PC-3 (cell line): ENCODE measurements around the gene SLC35F1. TPM values are rescaled to one million over a fixed set of nuclear protein-coding genes. Genes with fewer than 3 reads are reported as not detected.

ENCODE experiments used
- ATAC-seq: fragments of 200-7000 bp; cut with Tn5 transposase; 2 replicates; pipeline ENCODE4 v1.9.1; 2020; ENCODE audit warnings: mild to moderate bottlenecking, moderate library complexity
- BruUV-seq: library from RNA; stranded (reverse); fragments of 400-500 nt; replicated peaks from 2 replicates; lab custom pipeline; 2021; lab: Mats Ljungman, UMichigan
- CTCF ChIA-PET: fragments of 300-600 bp; sonication (Branson Sonifier 250); formaldehyde crosslinking; loops from one replicate; lab custom pipeline; 2022; ENCODE audit warnings: antibody characterized with exemption; lab: Charles Lee
- POLR2A ChIA-PET: fragments of 300-600 bp; sonication (Branson Sonifier 250); formaldehyde crosslinking; loops from one replicate; lab custom pipeline; 2022; ENCODE audit warnings: antibody characterized with exemption; ENCODE audit not compliant: unreplicated experiment; lab: Charles Lee
- DNase-seq: peaks from one replicate; pipeline ENCODE4 v3.0.0-alpha.2; 2015
- H2AFZ ChIP-seq: fragments of 300-600 bp; sonication (generic); 2 replicates; pipeline ENCODE4 v1.6.0; 2016; ENCODE audit warnings: antibody characterized with exemption, low read length
- H3F3A ChIP-seq: fragments of 300-600 bp; sonication (generic); one replicate; pipeline ENCODE4 v1.6.0; 2017; ENCODE audit warnings: antibody characterized with exemption, low read length, control low read depth, mild to moderate bottlenecking; ENCODE audit not compliant: unreplicated experiment
- H3K27ac ChIP-seq: fragments of 300-600 bp; sonication (generic); 2 replicates; pipeline ENCODE4 v1.5.1; 2016; ENCODE audit warnings: mild to moderate bottlenecking, low read length
- H3K27me3 ChIP-seq: fragments of 300-600 bp; sonication (generic); 2 replicates; pipeline ENCODE4 v1.6.1; 2016; ENCODE audit warnings: low read length, mixed read lengths
- H3K36me3 ChIP-seq: fragments of 300-600 bp; sonication (generic); 2 replicates; pipeline ENCODE4 v1.6.1; 2016; ENCODE audit warnings: low read depth, mixed run types, low read length, mixed read lengths
- H3K4me1 ChIP-seq: fragments of 300-600 bp; sonication (generic); 2 replicates; pipeline ENCODE4 v1.5.1; 2016; ENCODE audit warnings: low read length; ENCODE audit not compliant: insufficient read depth
- H3K4me2 ChIP-seq: fragments of 300-600 bp; sonication (generic); 2 replicates; pipeline ENCODE4 v1.6.0; 2016; ENCODE audit warnings: low read length
- H3K4me3 ChIP-seq: fragments of 300-600 bp; sonication (generic); 2 replicates; pipeline ENCODE4 v1.5.1; 2016; ENCODE audit warnings: mild to moderate bottlenecking, low read length, mixed read lengths
- H3K79me2 ChIP-seq: fragments of 300-600 bp; sonication (generic); 2 replicates; pipeline ENCODE4 v1.6.1; 2017; ENCODE audit warnings: low read length, mixed read lengths
- H3K9ac ChIP-seq: fragments of 300-600 bp; sonication (generic); 2 replicates; pipeline ENCODE4 v1.6.0; 2016; ENCODE audit warnings: mild to moderate bottlenecking, low read length
- H3K9me2 ChIP-seq: fragments of 300-600 bp; sonication (generic); replicated peaks from 2 replicates; pipeline ENCODE4 v1.6.1; 2016; ENCODE audit warnings: mixed run types, low read length, mixed read lengths
- H3K9me3 ChIP-seq: fragments of 300-600 bp; sonication (generic); 2 replicates; pipeline ENCODE4 v1.6.1; 2016; ENCODE audit warnings: low read length, mixed read lengths
- H4K20me1 ChIP-seq: fragments of 300-600 bp; sonication (generic); 2 replicates; pipeline ENCODE4 v1.6.1; 2016; ENCODE audit warnings: low read length, mixed read lengths
- EZH2 ChIP-seq: fragments of 300-600 bp; sonication (generic); IDR thresholded peaks from one replicate; pipeline ENCODE4 v1.6.1; 2017; ENCODE audit warnings: antibody characterized with exemption, mild to moderate bottlenecking, low read length; ENCODE audit not compliant: unreplicated experiment
- EZH2phosphoT487 ChIP-seq: fragments of 300-600 bp; sonication (generic); IDR thresholded peaks from 2 replicates; pipeline ENCODE4 v1.6.1; 2018; ENCODE audit warnings: mild to moderate bottlenecking, antibody characterized with exemption, low read length, borderline replicate concordance
- intact Hi-C: fragments of 100-400 bp; cut with micrococcal nuclease; formaldehyde crosslinking; loops from 2 replicates; pipeline ENCODE4 v1.9.0; 2023
- total RNA-seq: library from RNA; depleted of rRNA; stranded (reverse); fragments of >200 nt; gene quantifications from 2 replicates; pipeline ENCODE4 v1.2.3, GENCODE V29; 2014
- TF ChIP-seq, protein P1 (sequence below): fragments of 300-600 bp; sonication (generic); conservative IDR thresholded peaks from 2 replicates; pipeline ENCODE4 v1.5.1; 2017; ENCODE audit warnings: antibody characterized with exemption, low read depth, mild to moderate bottlenecking, low read length

The SLC35F1 gene
- total RNA-seq, 1 experiment from 2014 or later = not detected

DNA sequence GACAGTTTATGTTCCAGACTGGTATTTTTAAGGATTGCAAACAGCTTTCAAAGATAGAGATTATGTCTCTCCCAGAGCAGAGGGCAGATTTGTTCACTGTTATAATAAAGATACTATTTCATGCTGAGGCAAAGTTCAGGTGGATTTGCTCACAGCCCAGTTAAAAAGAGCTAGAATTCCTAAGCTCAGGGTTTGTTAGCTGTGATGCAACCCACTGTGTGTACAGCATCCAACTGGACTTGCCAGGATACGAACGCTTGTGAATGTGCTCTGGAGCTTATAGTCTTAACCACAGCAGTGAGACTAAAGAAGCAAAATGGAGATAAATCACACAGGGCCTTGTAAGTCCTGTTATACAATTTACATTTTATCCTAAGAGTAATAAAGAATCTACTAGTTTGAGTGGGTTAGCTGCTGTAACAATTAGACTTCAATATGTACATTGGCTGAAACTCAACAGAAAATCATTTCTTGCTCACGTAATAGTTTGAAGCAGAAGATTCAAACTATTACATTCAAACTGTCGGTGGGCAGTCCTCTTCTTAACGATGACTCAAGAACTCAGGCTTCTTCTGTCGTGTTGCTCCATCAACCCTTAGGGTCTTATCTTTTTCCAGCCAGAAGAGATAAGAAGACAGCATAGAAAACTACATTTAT lies 437.1 kb downstream of the SLC35F1 start:
- no peak for DNase-seq
- no peaks in the 10 kb centered on the region for H3K79me2 ChIP-seq
- no peaks in the 10 kb centered on the region for H4K20me1 ChIP-seq
- no peak overlapping the region for H3K4me2 ChIP-seq
- no peak overlapping the region for H3K9ac ChIP-seq
- BruUV-seq = no TSS peak
- no peaks in the 10 kb centered on the region for H3F3A ChIP-seq
- no peak overlapping the region for H3K27ac ChIP-seq
- no peak overlapping the region for H3K4me3 ChIP-seq
- H3K9me2 ChIP-seq = no peaks in the 10 kb centered on the region
- ChIA-PET CTCF (no interaction called here), POLR2A (interaction anchor here (0.7 kb wide), 1 partner anchor 10 kb away, joined by 6 read pairs; no protein-coding TSS in a partner anchor)
- H3K36me3 ChIP-seq = no peaks in the 10 kb centered on the region
- H3K9me3 ChIP-seq = no peaks in the 10 kb centered on the region
- intact Hi-C loops = no loop called here
- no peak overlapping the region for H2AFZ ChIP-seq
- ATAC-seq = no peak
- H3K27me3 ChIP-seq = no peaks in the 10 kb centered on the region
- H3K4me1 ChIP-seq = no peaks in the 10 kb centered on the region
- TF ChIP-seq, protein P1, sequence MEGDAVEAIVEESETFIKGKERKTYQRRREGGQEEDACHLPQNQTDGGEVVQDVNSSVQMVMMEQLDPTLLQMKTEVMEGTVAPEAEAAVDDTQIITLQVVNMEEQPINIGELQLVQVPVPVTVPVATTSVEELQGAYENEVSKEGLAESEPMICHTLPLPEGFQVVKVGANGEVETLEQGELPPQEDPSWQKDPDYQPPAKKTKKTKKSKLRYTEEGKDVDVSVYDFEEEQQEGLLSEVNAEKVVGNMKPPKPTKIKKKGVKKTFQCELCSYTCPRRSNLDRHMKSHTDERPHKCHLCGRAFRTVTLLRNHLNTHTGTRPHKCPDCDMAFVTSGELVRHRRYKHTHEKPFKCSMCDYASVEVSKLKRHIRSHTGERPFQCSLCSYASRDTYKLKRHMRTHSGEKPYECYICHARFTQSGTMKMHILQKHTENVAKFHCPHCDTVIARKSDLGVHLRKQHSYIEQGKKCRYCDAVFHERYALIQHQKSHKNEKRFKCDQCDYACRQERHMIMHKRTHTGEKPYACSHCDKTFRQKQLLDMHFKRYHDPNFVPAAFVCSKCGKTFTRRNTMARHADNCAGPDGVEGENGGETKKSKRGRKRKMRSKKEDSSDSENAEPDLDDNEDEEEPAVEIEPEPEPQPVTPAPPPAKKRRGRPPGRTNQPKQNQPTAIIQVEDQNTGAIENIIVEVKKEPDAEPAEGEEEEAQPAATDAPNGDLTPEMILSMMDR = no peak
- TF ChIP-seq EZH2 (no peak), EZH2phosphoT487 (no peak)

- no peak overlapping the region for H3K27ac ChIP-seq
- H3K4me3 ChIP-seq = no peak overlapping the region
- ATAC-seq = no peak
- no peaks in the 10 kb centered on the region for H3K9me2 ChIP-seq
- no peak overlapping the region for H2AFZ ChIP-seq
- no peak overlapping the region for H3K9ac ChIP-seq
- intact Hi-C loops = no loop called here
- no TSS peak for BruUV-seq
- H3F3A ChIP-seq = no peaks in the 10 kb centered on the region
- H3K4me2 ChIP-seq = no peak overlapping the region
- no peaks in the 10 kb centered on the region for H4K20me1 ChIP-seq
- H3K27me3 ChIP-seq = no peaks in the 10 kb centered on the region
- H3K36me3 ChIP-seq = no peaks in the 10 kb centered on the region
- TF ChIP-seq, protein P1 = no peak
- TF ChIP-seq EZH2 (no peak), EZH2phosphoT487 (no peak)
- ChIA-PET CTCF (no interaction called here), POLR2A (no interaction called here)
- no peaks in the 10 kb centered on the region for H3K9me3 ChIP-seq
- no peaks in the 10 kb centered on the region for H3K4me1 ChIP-seq
- H3K79me2 ChIP-seq = no peaks in the 10 kb centered on the region
- no peak for DNase-seq
These were observed 443.9 kb downstream of the SLC35F1 start for GRCh38 chr6:118350881-118351430.

DNA sequence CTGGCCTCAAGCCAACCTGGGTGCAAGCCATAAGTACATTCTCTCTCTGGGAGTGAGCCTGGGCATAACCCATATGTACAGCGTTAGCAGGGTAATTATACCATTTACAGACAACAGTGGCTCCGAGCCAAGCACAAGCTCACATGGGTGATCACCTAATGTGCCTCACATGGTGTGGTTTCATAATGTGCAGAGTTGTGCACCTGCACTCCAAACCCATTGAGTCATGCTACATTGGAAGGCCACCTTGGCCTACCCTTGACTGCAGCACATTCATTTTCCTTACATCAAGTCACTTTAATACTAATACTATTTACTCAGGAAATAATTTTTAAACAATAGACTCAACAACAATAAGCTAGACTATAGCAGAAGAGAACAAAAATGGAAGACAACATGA lies 446.5 kb downstream of the SLC35F1 start:
- Histone ChIP-seq H2AFZ (no peak overlapping the region), H3K9me2 (no peaks in the 10 kb centered on the region), H3K4me2 (no peak overlapping the region), H3K27ac (no peak overlapping the region), H3K4me1 (no peaks in the 10 kb centered on the region), H3K9ac (no peak overlapping the region), H3K79me2 (no peaks in the 10 kb centered on the region), H3K4me3 (no peak overlapping the region), H3F3A (no peaks in the 10 kb centered on the region), H3K27me3 (no peaks in the 10 kb centered on the region), H4K20me1 (no peaks in the 10 kb centered on the region), H3K36me3 (no peaks in the 10 kb centered on the region), H3K9me3 (no peaks in the 10 kb centered on the region)
- CTCF ChIA-PET = no interaction called here
- DNase-seq = no peak
- no TSS peak for BruUV-seq
- intact Hi-C loops = no loop called here
- TF ChIP-seq EZH2 = no peak
- POLR2A ChIA-PET = no interaction called here
- ATAC-seq = no peak
